ENCODE data around the gene EPB41L3. TPM values are rescaled to one million over a fixed set of nuclear protein-coding genes. Genes with fewer than 3 reads are reported as not detected.
A peak's percentile ranks its signal among the peaks of the same experiment; 100 is the strongest.

EPB41L3 gene
- polyA plus RNA-seq, 1 experiment, result 45.0 TPM

- POLR2A ChIA-PET, result interaction anchor here (0.6 kb wide), 1 partner anchor 35 kb away, joined by 11 read pairs; no protein-coding TSS in a partner anchor
- H3K27ac ChIP-seq (ENCODE audit: low read depth, low read length), result no peak overlapping the region
- H3K9me3 ChIP-seq (ENCODE audit: control insufficient read depth, insufficient read depth, low read length), result no peaks in the 10 kb centered on the region
- DNase-seq (ENCODE audit: low read depth, low spot score), result no peak
- no peaks in the 10 kb centered on the region for H3K27me3 ChIP-seq (ENCODE audit: control insufficient read depth, insufficient read depth, low read length)
- CTCF ChIA-PET, result no interaction called here
- H3K4me3 ChIP-seq (ENCODE audit: low read depth, low read length), result peak overlapping the region; percentile 70
- TF ChIP-seq CTCF (IDR thresholded peaks at IDR 0.05; ENCODE audit: low read depth, low read length), result no peak
These were observed 639 bp downstream of the EPB41L3 start for GRCh38 chr18:5543036-5543680.

GRCh38 chr18:5542515-5543035 is 1.2 kb downstream of the EPB41L3 start:
- ChIA-PET CTCF (no interaction called here), POLR2A (no interaction called here)
- peak overlapping the region; percentile 70 for H3K4me3 ChIP-seq (ENCODE audit: low read depth, low read length)
- no peak overlapping the region for H3K27ac ChIP-seq (ENCODE audit: low read depth, low read length)
- no peaks in the 10 kb centered on the region for H3K9me3 ChIP-seq (ENCODE audit: control insufficient read depth, insufficient read depth, low read length)
- no peaks in the 10 kb centered on the region for H3K27me3 ChIP-seq (ENCODE audit: control insufficient read depth, insufficient read depth, low read length)
- no peak for TF ChIP-seq CTCF (IDR thresholded peaks at IDR 0.05; ENCODE audit: low read depth, low read length)
- no peak for DNase-seq (ENCODE audit: low read depth, low spot score)

GRCh38 chr18:5541644-5542043 is 2.2 kb downstream of the EPB41L3 start:
- Histone ChIP-seq H3K27ac (ENCODE audit: low read depth, low read length) (no peak overlapping the region), H3K4me3 (ENCODE audit: low read depth, low read length) (no peak overlapping the region), H3K27me3 (ENCODE audit: control insufficient read depth, insufficient read depth, low read length) (no peaks in the 10 kb centered on the region), H3K9me3 (ENCODE audit: control insufficient read depth, insufficient read depth, low read length) (no peaks in the 10 kb centered on the region)
- ChIA-PET POLR2A (no interaction called here), CTCF (no interaction called here)
- no peak for DNase-seq (ENCODE audit: low read depth, low spot score)
- no peak for TF ChIP-seq CTCF (IDR thresholded peaks at IDR 0.05; ENCODE audit: low read depth, low read length)

GRCh38 chr18:5539391-5539790 is 4.4 kb downstream of the EPB41L3 start:
- DNase-seq (ENCODE audit: low read depth, low spot score), result no peak
- Histone ChIP-seq H3K27me3 (ENCODE audit: control insufficient read depth, insufficient read depth, low read length) (no peaks in the 10 kb centered on the region), H3K4me3 (ENCODE audit: low read depth, low read length) (no peak overlapping the region), H3K9me3 (ENCODE audit: control insufficient read depth, insufficient read depth, low read length) (no peaks in the 10 kb centered on the region), H3K27ac (ENCODE audit: low read depth, low read length) (no peak overlapping the region)
- CTCF ChIA-PET, result no interaction called here
- no peak for TF ChIP-seq CTCF (IDR thresholded peaks at IDR 0.05; ENCODE audit: low read depth, low read length)
- POLR2A ChIA-PET, result no interaction called here

- ChIA-PET CTCF (interaction anchor here (1.2 kb wide), 1 partner anchor 8 kb away, joined by 5 read pairs; no protein-coding TSS in a partner anchor), POLR2A (no interaction called here)
- DNase-seq (ENCODE audit: low read depth, low spot score), result no peak
- Histone ChIP-seq H3K4me3 (ENCODE audit: low read depth, low read length) (no peak overlapping the region), H3K27me3 (ENCODE audit: control insufficient read depth, insufficient read depth, low read length) (no peaks in the 10 kb centered on the region), H3K27ac (ENCODE audit: low read depth, low read length) (no peak overlapping the region), H3K9me3 (ENCODE audit: control insufficient read depth, insufficient read depth, low read length) (no peaks in the 10 kb centered on the region)
- TF ChIP-seq CTCF (IDR thresholded peaks at IDR 0.05; ENCODE audit: low read depth, low read length), result no peak
These were observed 5.3 kb downstream of the EPB41L3 start for GRCh38 chr18:5538544-5538943.

Data from AG04450 (cell line).